HEK293T (cell line): ENCODE data around the gene C2orf66.

ENCODE experiments used
- BHLHE40 ChIP-seq: fragments of 450-650 bp; IDR thresholded peaks from 2 replicates; pipeline ENCODE4 v1.6.1; 2016; ENCODE audit warnings: mild to moderate bottlenecking, moderate library complexity, borderline replicate concordance
- ELF4 ChIP-seq: fragments of 450-650 bp; IDR thresholded peaks from 2 replicates; pipeline ENCODE4 v1.6.1; 2017; ENCODE audit warnings: antibody characterized with exemption
- FOXK2 ChIP-seq: fragments of 450-650 bp; IDR thresholded peaks from 2 replicates; pipeline ENCODE4 v1.6.1; 2016; ENCODE audit warnings: mild to moderate bottlenecking
- FOXM1 ChIP-seq: fragments of 450-650 bp; IDR thresholded peaks from 2 replicates; pipeline ENCODE4 v1.6.1; 2017; ENCODE audit warnings: mild to moderate bottlenecking, borderline replicate concordance
- HDGF ChIP-seq: fragments of 450-650 bp; IDR thresholded peaks from 2 replicates; pipeline ENCODE4 v1.6.1; 2017; ENCODE audit warnings: antibody characterized with exemption, borderline replicate concordance
- L3MBTL2 ChIP-seq: fragments of 450-650 bp; conservative IDR thresholded peaks from 2 replicates; pipeline ENCODE4 v1.6.1; 2016; ENCODE audit warnings: mild to moderate bottlenecking
- NFRKB ChIP-seq: fragments of 450-650 bp; IDR thresholded peaks from 2 replicates; pipeline ENCODE4 v1.6.1; 2016; ENCODE audit warnings: mild to moderate bottlenecking, moderate library complexity
- PKNOX1 ChIP-seq: fragments of 450-650 bp; IDR thresholded peaks from 2 replicates; pipeline ENCODE4 v1.6.1; 2016
- SP1 ChIP-seq: fragments of 450-650 bp; IDR thresholded peaks from 2 replicates; pipeline ENCODE4 v1.6.1; 2017
- SUZ12 ChIP-seq: fragments of 450-650 bp; IDR thresholded peaks from 2 replicates; pipeline ENCODE4 v1.6.1; 2016; ENCODE audit warnings: mild to moderate bottlenecking
- TARDBP ChIP-seq: fragments of 450-650 bp; IDR thresholded peaks from 2 replicates; pipeline ENCODE4 v1.6.1; 2016
- ZNF384 ChIP-seq: fragments of 450-650 bp; IDR thresholded peaks from 2 replicates; pipeline ENCODE4 v1.6.1; 2016

- TF ChIP-seq FOXM1: no peak
- TF ChIP-seq L3MBTL2: no peak
- TF ChIP-seq TARDBP: no peak
- no peak for TF ChIP-seq SP1
- TF ChIP-seq BHLHE40: no peak
- no peak for TF ChIP-seq SUZ12
- TF ChIP-seq ZNF384: no peak
- no peak for TF ChIP-seq ELF4
- TF ChIP-seq HDGF: no peak
- no peak for TF ChIP-seq PKNOX1
- TF ChIP-seq NFRKB: no peak
- no peak for TF ChIP-seq FOXK2
Measured at GRCh38 chr2:196783431-196784094, 25.6 kb downstream of the C2orf66 start.
